ENCODE data around the gene IL1A. TPM values are rescaled to one million over a fixed set of nuclear protein-coding genes. Genes with fewer than 3 reads are reported as not detected.
"Not testable (repeated sequence)": the region's sequence is repeated elsewhere in the genome, so short reads cannot be mapped to it uniquely, and the experiment has no call there.

IL1A gene, protein sequence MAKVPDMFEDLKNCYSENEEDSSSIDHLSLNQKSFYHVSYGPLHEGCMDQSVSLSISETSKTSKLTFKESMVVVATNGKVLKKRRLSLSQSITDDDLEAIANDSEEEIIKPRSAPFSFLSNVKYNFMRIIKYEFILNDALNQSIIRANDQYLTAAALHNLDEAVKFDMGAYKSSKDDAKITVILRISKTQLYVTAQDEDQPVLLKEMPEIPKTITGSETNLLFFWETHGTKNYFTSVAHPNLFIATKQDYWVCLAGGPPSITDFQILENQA
- total RNA-seq, result 1 to 10 TPM; 1.4 to 6.6 TPM

DNA sequence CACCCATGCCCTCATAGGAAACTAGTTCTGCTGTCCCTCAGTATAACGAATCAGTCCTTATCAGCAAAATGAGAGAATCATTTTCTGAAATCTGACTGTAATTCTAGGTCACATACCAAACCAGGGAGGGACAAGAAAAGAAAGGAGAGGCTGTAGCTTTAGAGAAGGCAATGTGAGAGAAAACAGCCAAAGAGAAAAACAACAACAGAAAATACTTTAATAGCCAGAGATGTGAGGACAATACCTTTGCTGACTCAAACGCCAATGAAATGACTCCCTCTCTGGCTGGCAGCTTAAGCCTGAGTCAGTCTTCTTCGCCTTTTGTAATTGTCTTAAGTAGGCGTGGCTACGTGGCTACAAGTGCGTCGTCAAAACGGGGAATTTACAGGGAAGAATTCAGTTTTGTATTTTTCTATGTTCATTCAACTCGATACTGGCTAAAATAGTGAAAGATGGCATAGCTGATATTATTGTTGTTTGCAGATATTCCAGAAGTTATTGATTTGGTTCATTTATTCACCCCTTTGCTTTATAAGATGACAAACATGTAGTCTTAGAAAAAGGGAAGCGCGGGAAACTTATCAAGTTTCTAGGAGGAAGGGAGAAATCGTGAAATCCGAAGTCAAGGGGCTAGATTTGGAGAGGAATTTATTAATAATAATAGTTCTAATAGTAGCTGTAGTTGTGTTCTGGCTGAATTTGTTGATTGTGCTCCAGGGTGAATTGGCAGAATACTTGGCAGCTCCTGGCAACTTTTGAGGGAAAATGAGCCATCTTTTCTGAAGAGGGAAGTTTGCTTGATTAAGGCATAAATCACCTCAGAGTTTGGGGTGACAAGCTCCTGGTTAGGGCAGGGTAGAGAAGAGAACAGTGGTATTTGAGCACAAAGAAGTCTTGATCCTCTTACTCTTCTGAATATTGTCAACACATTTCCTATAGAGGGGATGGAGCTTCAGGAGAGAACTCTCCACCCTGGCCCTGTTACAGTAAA lies at the start of gene IL1A:
TSS of gene IL1A (minus strand) at position 295 of the 991 bp plus-strand sequence. CDS start 723 bp downstream, outside the sequence.
- Mint-ChIP-seq H3K9me3 (no peaks in the 10 kb centered on the region), H3K27ac (no peak within 1 kb of the TSS), H3K27me3 (ENCODE audit: low read depth) (peaks cover 40% of the 10 kb centered on the region), H3K4me1 (ENCODE audit: low read depth) (peaks cover 14% of the 10 kb centered on the region), H3K4me3 (peak within 1 kb of the TSS in 1 of 2 donors; percentile 23), H3K36me3 (ENCODE audit: insufficient read depth in 2 of 2) (no peaks in the 10 kb centered on the region)
- ATAC-seq (replicated peaks in 1 of 2), result peak; percentile 72 to 79
- DNase-seq, result peak in 1 of 2 donors; percentile 12

DNA sequence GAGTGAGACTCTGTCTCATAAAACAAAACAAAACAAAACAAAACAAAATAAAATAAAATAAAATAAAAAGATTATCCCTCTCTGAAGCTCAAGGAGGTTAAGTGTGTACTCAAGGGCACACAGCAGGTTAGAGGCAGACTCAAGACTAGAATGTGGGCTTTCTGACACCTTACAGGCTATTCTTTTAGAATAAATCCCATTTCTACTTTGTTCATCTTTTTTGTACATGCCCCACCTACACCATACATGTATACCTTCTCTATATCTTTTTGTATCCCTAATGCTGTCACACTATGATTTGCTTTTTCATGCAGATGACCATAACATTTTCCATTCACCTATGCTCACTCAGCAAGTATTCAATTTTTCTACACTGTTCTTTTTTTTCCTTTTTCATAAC lies 49.7 kb upstream of the IL1A start:
- DNase-seq (no peak), ATAC-seq (replicated peaks in 1 of 2) (no peak)
- peaks cover 45% of the 10 kb centered on the region for H3K27me3 Mint-ChIP-seq (ENCODE audit: low read depth)
- no peak overlapping the region for H3K4me3 Mint-ChIP-seq
- H3K27ac Mint-ChIP-seq, result no peak overlapping the region
- no peaks in the 10 kb centered on the region for H3K36me3 Mint-ChIP-seq (ENCODE audit: insufficient read depth in 2 of 2)
- H3K9me3 Mint-ChIP-seq, result peaks cover 0 to 1% of the 10 kb centered on the region in 2 donors
- peaks cover 4% of the 10 kb centered on the region for H3K4me1 Mint-ChIP-seq (ENCODE audit: low read depth)

DNA sequence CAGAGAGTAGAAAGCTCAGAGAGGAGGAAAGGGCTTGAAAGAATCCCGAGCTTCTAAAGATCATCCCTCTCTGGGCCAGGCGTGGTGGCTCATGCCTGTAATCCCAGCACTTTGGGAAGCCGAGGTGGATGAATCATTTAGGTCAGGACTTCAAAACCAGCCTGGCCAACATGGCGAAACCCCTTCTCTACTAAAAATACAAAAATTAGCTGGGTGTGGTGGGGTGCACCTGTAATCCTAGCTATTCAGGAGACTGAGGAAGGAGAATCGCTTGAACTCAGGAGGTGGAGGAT lies 49.3 kb upstream of the IL1A start:
- H3K27me3 Mint-ChIP-seq (ENCODE audit: low read depth), result peaks cover 45% of the 10 kb centered on the region
- H3K27ac Mint-ChIP-seq; ATAC-seq (replicated peaks in 1 of 2); H3K4me1 Mint-ChIP-seq (ENCODE audit: low read depth); H3K36me3 Mint-ChIP-seq (ENCODE audit: insufficient read depth in 2 of 2); DNase-seq; H3K4me3 Mint-ChIP-seq; H3K9me3 Mint-ChIP-seq: not testable (repeated sequence)

DNA sequence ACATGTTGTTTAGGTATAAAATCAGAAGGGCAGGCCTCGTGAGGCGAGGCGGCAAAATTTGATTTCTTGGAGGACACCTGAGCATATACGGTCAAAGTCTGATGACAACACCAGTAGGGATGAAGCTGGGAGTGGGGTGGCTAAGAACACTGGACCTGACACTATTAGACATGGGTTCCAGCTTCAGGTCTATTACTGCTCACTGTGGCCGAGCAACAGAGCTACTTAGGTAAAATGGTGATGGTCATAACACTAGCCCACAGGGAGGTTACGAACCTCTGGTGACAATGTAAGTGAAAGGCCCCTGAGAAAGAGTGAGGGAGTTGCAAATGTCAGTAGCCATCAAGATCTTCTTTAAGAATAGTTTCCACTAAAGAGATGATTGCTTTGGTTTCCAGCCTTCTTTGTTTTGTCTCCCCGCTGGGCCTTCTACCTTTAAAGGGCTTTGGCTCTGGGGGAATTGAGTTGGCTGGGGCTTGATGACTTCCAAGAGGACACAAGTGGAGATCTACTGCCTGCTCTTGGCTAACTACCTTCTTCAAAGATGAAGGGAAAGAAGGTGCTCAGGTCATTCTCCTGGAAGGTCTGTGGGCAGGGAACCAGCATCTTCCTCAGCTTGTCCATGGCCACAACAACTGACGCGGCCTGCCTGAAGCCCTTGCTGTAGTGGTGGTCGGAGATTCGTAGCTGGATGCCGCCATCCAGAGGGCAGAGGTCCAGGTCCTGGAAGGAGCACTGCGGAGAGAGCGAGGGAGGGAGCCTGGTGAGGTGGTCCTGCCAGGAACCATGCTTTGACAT lies 48.7 kb upstream of the IL1A start:
- Mint-ChIP-seq H3K4me3 (no peak overlapping the region), H3K27me3 (ENCODE audit: low read depth) (peaks cover 41% of the 10 kb centered on the region), H3K4me1 (ENCODE audit: low read depth) (peaks cover 13% of the 10 kb centered on the region), H3K27ac (no peak overlapping the region), H3K9me3 (peaks cover 0 to 1% of the 10 kb centered on the region in 2 donors), H3K36me3 (ENCODE audit: insufficient read depth in 2 of 2) (no peaks in the 10 kb centered on the region)
- DNase-seq, result no peak
- ATAC-seq (replicated peaks in 1 of 2), result no peak

DNA sequence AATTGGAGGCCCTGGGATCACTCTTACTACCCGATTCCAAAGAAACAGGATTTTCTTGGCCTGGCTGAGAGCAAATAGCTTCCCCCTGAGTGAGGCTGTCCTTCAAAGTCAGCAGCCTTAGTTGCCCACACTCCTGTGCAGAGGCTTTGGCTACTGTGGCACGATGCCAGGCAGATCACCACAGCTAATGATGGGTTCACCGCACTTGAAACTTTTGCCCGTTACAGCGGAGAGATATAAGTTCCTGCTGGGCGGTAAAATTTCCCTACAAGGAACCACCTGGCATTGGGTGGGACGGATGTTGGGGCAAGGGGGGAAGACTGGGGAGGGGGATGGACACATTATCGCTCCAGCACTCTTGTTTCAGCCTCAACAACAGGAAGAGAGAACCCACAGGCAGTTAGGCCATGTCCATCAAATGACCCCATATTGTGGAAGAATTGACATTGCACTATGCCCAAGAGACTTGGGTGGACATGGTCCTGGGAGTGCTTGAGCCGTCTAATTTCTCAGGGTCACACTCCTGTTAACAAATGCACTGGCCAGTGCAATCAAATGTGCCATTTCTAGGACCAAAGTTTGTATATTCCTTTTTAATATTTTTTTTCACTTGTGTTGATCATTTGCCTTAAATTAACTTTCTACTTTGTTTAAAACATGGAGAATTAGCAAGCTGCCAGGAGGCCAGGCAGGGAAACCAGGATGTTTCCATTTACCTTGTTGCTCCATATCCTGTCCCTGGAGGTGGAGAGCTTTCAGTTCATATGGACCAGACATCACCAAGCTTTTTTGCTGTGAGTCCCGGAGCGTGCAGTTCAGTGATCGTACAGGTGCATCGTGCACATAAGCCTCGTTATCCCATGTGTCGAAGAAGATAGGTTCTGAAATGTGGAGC lies 47.9 kb upstream of the IL1A start:
- DNase-seq, result no peak
- H3K9me3 Mint-ChIP-seq, result peaks cover 0 to 1% of the 10 kb centered on the region in 2 donors
- no peak for ATAC-seq (replicated peaks in 1 of 2)
- no peaks in the 10 kb centered on the region for H3K36me3 Mint-ChIP-seq (ENCODE audit: insufficient read depth in 2 of 2)
- peaks cover 13% of the 10 kb centered on the region for H3K4me1 Mint-ChIP-seq (ENCODE audit: low read depth)
- H3K27ac Mint-ChIP-seq, result no peak overlapping the region
- no peak overlapping the region for H3K4me3 Mint-ChIP-seq
- H3K27me3 Mint-ChIP-seq (ENCODE audit: low read depth), result peaks cover 40% of the 10 kb centered on the region

DNA sequence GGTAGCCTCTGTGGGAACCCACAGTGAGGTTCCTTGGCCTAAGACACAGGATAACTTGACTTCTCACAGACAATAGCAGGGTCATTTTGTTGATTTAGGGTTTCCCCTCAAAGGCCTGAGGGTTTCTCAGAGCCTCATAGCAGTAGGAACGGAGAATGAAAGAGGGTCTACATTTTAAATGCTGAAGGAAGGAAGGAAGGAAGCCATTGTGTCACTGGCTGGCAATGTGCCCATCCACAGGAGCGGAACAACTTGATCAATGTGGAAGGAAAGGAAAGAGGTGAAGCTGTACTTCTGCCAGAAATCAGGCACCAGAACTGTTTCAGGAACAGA lies 47.2 kb upstream of the IL1A start:
- no peaks in the 10 kb centered on the region for H3K36me3 Mint-ChIP-seq (ENCODE audit: insufficient read depth in 2 of 2)
- peaks cover 0 to 1% of the 10 kb centered on the region in 2 donors for H3K9me3 Mint-ChIP-seq
- H3K4me1 Mint-ChIP-seq (ENCODE audit: low read depth), result peaks cover 13% of the 10 kb centered on the region
- ATAC-seq (replicated peaks in 1 of 2) (no peak), DNase-seq (no peak)
- no peak overlapping the region for H3K27ac Mint-ChIP-seq
- no peak overlapping the region for H3K4me3 Mint-ChIP-seq
- peaks cover 33% of the 10 kb centered on the region for H3K27me3 Mint-ChIP-seq (ENCODE audit: low read depth)

DNA sequence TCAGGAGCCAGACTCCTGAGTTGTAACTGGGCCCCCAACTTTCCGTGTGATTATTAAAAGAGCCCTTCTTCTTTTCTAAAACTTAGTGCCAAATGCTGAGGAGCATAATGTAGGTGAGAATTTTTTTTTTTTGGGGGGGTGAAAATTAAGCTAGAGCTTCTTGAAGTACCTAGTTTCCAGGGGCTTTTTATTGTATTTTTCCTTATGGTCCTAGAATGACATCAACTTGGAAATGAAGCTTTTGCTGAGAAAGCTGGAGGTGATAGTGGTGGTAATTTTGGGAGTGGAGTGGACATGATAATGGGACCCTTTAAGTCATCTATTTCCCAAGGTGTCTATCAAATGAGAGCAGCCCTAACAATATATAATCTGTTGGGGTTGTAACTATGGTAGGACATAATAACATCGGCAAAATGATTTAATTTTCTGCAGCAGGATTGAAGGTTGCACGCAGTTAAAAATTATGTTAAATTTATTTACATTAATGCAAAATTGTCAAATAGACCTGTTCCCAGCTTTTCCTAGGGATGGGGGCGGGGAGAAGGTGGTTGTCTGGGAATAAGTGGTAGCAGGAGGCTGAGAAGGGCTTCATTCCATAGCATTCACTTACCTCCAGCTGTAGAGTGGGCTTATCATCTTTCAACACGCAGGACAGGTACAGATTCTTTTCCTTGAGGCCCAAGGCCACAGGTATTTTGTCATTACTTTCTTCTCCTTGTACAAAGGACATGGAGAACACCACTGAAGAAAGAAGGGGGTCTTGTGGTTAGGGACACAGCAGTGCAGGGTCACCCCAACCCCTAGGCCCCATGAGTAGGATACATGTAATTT lies 46.6 kb upstream of the IL1A start:
- no peak for DNase-seq
- ATAC-seq (replicated peaks in 1 of 2), result no peak
- peaks cover 28% of the 10 kb centered on the region for H3K27me3 Mint-ChIP-seq (ENCODE audit: low read depth)
- H3K4me1 Mint-ChIP-seq (ENCODE audit: low read depth), result peaks cover 13% of the 10 kb centered on the region
- no peak overlapping the region for H3K27ac Mint-ChIP-seq
- H3K4me3 Mint-ChIP-seq, result no peak overlapping the region
- peaks cover 0 to 1% of the 10 kb centered on the region in 2 donors for H3K9me3 Mint-ChIP-seq
- no peaks in the 10 kb centered on the region for H3K36me3 Mint-ChIP-seq (ENCODE audit: insufficient read depth in 2 of 2)

DNA sequence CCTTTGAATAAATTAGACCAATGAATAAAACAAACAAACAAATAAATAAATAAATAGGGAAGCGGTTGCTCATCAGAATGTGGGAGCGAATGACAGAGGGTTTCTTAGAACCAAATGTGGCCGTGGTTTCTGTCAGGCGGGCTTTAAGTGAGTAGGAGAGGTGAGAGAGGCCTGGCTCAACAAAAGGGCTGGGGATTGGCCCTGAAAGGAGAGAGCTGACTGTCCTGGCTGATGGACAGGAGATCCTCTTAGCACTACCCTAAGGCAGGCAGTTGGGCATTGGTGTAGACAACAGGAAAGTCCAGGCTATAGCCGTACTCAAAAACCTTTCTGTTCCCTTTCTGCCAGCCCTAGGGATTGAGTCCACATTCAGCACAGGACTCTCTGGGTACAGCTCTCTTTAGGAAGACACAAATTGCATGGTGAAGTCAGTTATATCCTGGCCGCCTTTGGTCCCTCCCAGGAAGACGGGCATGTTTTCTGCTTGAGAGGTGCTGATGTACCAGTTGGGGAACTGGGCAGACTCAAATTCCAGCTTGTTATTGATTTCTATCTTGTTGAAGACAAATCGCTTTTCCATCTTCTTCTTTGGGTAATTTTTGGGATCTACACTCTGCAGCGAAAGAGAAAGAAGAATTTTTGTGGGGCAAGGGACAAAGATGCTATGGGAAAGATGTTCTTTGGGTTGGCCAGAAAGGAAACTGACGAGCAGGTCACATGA lies 45.8 kb upstream of the IL1A start:
- H3K9me3 Mint-ChIP-seq, result peaks cover 0 to 1% of the 10 kb centered on the region in 2 donors

DNA sequence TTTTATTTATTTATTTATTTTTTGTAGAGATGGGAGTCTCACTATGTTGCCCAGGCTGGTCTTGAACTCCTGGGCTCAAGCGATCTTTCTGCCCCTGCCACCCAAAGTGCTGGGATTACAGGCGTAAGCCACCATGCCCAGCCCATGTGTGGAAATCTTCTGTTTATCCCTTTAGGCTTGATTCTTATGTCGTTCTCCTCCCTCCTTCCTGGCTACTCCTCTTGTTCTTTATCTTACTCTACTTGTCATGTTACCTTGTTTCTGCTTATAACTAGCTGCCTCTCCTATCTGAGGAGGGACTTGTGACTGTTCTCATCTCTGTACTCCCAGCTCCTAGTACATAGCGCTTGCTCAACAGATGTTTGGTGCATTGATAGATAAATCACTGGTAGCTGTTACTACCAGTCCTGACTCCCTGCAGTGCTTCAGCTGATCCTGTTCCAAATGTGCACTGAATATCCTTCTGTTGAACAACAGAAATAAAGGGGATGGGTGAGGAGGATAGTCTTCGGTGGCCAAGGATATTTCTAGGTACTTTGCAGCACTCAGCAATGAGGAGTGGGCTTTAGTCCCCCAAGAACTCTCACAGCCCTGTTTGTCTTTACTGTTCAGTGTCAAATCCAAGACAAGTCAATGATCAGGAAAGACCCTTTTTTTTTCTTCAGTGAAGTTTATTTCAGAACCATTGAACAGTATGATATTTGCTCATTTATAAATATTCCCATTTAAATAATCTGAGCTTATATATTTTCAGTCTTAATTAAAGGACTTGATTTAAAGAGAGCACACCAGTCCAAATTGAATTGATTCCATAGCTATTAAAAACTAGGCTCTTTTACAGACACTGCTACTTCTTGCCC lies 45.0 kb upstream of the IL1A start:
- Mint-ChIP-seq H3K27me3 (ENCODE audit: low read depth) (peaks cover 25% of the 10 kb centered on the region), H3K9me3 (peaks cover 0 to 1% of the 10 kb centered on the region in 2 donors), H3K36me3 (ENCODE audit: insufficient read depth in 2 of 2) (no peaks in the 10 kb centered on the region), H3K27ac (no peak overlapping the region), H3K4me1 (ENCODE audit: low read depth) (peaks cover 13% of the 10 kb centered on the region), H3K4me3 (no peak overlapping the region)
- DNase-seq (no peak), ATAC-seq (replicated peaks in 1 of 2) (no peak)

More for the DNA sequence above, 45.8 kb upstream of the IL1A start:
- Mint-ChIP-seq H3K4me1 (ENCODE audit: low read depth) (peaks cover 13% of the 10 kb centered on the region), H3K4me3 (no peak overlapping the region), H3K27me3 (ENCODE audit: low read depth) (peaks cover 24% of the 10 kb centered on the region), H3K36me3 (ENCODE audit: insufficient read depth in 2 of 2) (no peaks in the 10 kb centered on the region), H3K27ac (no peak overlapping the region)
- no peak for ATAC-seq (replicated peaks in 1 of 2)
- no peak for DNase-seq

DNA sequence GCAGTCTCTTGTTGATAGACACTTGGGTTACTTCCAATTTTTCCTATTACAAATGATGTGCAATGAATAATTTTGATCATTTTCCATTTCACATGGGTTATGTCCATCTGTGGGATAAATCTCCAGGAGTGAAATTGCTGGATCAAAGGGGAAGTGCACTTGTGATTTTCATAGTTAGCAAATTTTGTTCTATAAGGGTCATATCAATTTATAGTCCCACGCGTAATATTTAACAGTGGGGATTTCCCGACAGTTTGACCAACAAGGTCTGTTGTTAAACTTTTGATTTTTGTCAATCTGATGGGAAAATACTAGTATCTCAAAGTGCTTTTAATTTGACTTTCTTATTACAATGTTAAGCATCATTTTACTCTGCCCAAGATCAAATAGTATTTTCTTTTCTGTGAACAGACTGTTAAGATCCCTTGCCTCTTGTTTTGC lies 44.0 kb upstream of the IL1A start:
- peaks cover 31% of the 10 kb centered on the region for H3K27me3 Mint-ChIP-seq (ENCODE audit: low read depth)
- no peak overlapping the region for H3K4me3 Mint-ChIP-seq
- H3K9me3 Mint-ChIP-seq, result peaks cover 0 to 1% of the 10 kb centered on the region in 2 donors
- ATAC-seq (replicated peaks in 1 of 2) (no peak), DNase-seq (no peak)
- no peak overlapping the region for H3K27ac Mint-ChIP-seq
- peaks cover 13% of the 10 kb centered on the region for H3K4me1 Mint-ChIP-seq (ENCODE audit: low read depth)
- no peaks in the 10 kb centered on the region for H3K36me3 Mint-ChIP-seq (ENCODE audit: insufficient read depth in 2 of 2)

All from activated T-cell treated with anti-CD3 and anti-CD28 coated beads, Interleukin-2, amount 50 U/mL, for 72 hours (primary cell).